Activated naive CD4-positive, alpha-beta T cell treated with anti-CD3 and anti-CD28 coated beads, Interleukin-2, amount 50 U/mL, for 72 hours (primary cell): ENCODE results near the gene ACP1. TPM values are rescaled to one million over a fixed set of nuclear protein-coding genes. Genes with fewer than 3 reads are reported as not detected.

Source experiments
- ATAC-seq, 2 donors: fragments of 150-1000 bp; cut with Tn5 transposase; 2 replicates each; pipeline ENCODE4 v1.10.0; 2021; ENCODE audit warnings: mild to moderate bottlenecking in 2 of 2, moderate library complexity in 2 of 2
- DNase-seq, 2 donors: peaks; one replicate each; pipeline ENCODE4 v3.0.0; 2021 to 2022; ENCODE audit warnings: low spot score in 2 of 2
- H3K27ac Mint-ChIP-seq, 2 donors: one replicate each; pipeline ENCODE4 v1.8.0; 2022; ENCODE audit warnings: mild to moderate bottlenecking in 2 of 2, mixed read lengths in 2 of 2
- H3K36me3 Mint-ChIP-seq, 2 donors: one replicate each; pipeline ENCODE4 v1.8.0; 2022; ENCODE audit warnings: mixed read lengths in 2 of 2
- H3K9me3 Mint-ChIP-seq, 2 donors: one replicate each; pipeline ENCODE4 v1.8.0; 2022; ENCODE audit warnings: mixed read lengths in 2 of 2
- total RNA-seq, 2 donors: library from RNA; stranded (reverse); gene quantifications; one replicate each; pipeline ENCODE4 v1.2.3, GENCODE V29; 2022

ACP1 gene
- total RNA-seq, 2 donors from 2014 or later, result 129 to 130 TPM

DNA sequence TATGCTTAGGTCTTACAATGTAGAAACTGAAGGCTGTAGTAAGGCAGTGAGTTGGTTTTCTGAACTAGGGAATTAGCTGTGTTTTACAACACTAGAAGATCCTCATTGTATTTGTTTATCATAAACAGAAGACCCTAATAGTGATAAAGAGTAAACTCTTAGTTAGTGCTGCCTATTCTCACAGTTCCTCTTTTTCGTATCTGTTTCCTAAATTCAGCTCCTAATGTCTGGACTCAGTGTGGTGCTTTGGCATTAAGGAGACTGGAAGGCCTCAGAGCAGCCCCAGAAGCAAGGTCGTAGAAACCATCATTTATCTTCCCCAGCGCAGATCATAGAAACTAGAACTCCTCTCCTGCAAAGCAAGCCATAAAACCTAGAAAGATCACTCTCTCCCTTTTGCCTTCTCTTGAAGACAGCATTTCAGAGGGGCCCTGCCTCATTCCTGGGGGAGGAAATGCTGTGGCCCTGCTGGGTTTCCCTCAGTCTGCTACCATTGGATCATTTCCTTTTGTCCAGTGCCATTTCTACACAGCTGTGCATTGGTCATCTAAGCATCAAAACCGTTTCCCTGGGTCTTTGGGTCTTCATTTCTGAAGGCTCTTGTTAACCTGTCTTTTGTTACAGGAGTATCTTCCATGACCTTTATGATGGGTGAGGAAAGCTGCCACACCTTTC, 4.7 kb downstream of the ACP1 start:
- DNase-seq (no peak), ATAC-seq (no peak)
- peaks cover 10 to 19% of the 10 kb centered on the region in 2 donors for H3K36me3 Mint-ChIP-seq
- H3K27ac Mint-ChIP-seq, result peak overlapping the region in 1 of 2 donors; percentile 22
- H3K9me3 Mint-ChIP-seq, result no peaks in the 10 kb centered on the region

DNA sequence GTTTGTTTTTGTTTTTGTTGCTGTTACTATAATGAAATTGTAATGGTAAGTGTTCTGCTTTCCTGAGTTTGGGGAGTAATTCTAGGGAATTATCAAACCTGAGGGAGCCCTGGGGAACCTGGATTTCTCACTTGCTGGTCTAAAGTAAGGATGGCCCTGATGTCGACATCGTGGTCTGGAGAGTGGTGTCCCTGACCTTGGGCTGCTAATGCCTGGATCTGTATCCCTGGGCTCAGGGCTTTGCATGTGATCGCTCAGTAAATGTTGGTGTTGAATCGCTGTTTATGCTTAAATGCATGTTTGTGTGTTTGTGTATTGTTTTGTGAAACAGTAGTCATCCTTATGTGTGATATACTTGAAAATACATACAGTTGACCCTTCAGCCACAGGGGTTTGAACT, 6.1 kb downstream of the ACP1 start:
- peak overlapping the region; percentile 39 to 60 for H3K27ac Mint-ChIP-seq
- peaks cover 10 to 19% of the 10 kb centered on the region in 2 donors for H3K36me3 Mint-ChIP-seq

GRCh38 chr2:271917-272316, 7.2 kb downstream of the ACP1 start:
- H3K27ac Mint-ChIP-seq, result no peak overlapping the region
- no peak for DNase-seq
- H3K9me3 Mint-ChIP-seq, result no peaks in the 10 kb centered on the region
- ATAC-seq, result no peak
- H3K36me3 Mint-ChIP-seq, result peaks cover 14 to 15% of the 10 kb centered on the region in 2 donors

More for the DNA sequence above, 6.1 kb downstream of the ACP1 start:
- ATAC-seq (no peak), DNase-seq (no peak)
- H3K9me3 Mint-ChIP-seq, result no peaks in the 10 kb centered on the region

- H3K36me3 Mint-ChIP-seq, result peaks cover 19 to 23% of the 10 kb centered on the region in 2 donors
- H3K9me3 Mint-ChIP-seq, result no peaks in the 10 kb centered on the region
- DNase-seq, result no peak
- no peak overlapping the region for H3K27ac Mint-ChIP-seq
- no peak for ATAC-seq
These were observed 8.6 kb downstream of the ACP1 start for GRCh38 chr2:273333-273732.

DNA sequence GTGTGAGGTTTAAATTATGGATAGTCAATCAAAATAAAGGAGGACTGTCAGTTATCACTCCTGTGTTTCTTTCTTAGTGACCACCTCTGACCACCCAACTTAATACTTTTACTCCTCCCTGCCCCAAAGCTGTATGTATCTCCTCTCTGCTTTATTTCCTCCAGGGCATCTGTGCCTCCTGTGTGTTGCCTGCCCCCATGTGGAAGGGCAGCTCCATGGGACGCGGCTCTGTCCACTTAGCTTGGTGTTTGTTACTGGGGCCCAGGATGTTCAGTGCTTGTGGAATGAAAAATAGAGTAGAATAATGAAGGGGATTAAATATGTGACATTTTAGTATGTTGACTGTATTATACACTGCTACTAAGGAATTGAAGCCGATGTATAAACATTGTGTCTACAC, 9.8 kb downstream of the ACP1 start:
- no peak for DNase-seq
- Mint-ChIP-seq H3K27ac (peak overlapping the region in 1 of 2 donors; percentile 37), H3K9me3 (no peaks in the 10 kb centered on the region), H3K36me3 (peaks cover 16 to 23% of the 10 kb centered on the region in 2 donors)
- ATAC-seq, result no peak

DNA sequence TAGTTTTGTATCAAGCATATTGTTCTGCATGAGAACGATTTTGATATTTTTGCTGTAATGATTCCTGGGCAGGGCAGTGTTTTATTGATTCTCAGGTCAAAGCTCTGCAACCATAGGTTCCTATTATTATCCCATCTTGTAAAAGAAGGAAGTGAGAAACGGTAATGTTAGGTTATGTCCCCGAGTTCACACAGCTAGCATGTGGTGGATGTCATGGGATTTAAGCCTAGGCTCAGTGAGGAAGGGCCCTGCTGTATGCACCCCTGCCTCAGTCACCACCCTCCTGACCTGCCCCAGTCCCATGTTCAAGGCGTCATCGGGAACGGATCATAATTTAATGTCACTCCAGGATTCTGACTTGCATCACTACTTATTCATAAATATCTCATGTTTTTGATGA, 10.7 kb downstream of the ACP1 start:
- H3K9me3 Mint-ChIP-seq, result no peaks in the 10 kb centered on the region
- DNase-seq (no peak), ATAC-seq (no peak)
- peaks cover 13 to 17% of the 10 kb centered on the region in 2 donors for H3K36me3 Mint-ChIP-seq
- no peak overlapping the region for H3K27ac Mint-ChIP-seq

GRCh38 chr2:278312-278926, 13.7 kb downstream of the ACP1 start:
- ATAC-seq (no peak), DNase-seq (no peak)
- Mint-ChIP-seq H3K9me3 (no peaks in the 10 kb centered on the region), H3K27ac (peak overlapping the region in 1 of 2 donors; percentile 67), H3K36me3 (peaks cover 7 to 13% of the 10 kb centered on the region in 2 donors)

DNA sequence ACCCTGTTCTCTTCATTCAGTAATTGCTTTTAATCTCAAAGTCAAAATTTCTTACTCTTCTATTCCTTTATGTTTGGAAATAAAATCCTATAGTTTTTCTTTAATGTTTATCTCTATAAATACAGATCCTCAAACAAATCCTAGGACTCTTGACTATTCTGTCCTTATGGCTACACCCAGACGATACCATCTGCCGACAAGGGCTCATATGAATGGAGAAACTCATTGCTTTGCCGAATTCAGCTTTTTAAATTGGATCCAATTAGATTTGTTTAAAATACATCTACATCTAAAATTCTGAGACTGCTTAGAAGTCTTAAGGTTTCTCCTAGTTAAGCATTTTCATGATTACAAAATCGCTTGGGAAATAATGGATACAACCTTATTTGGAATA, 14.2 kb downstream of the ACP1 start:
- no peak for DNase-seq
- Mint-ChIP-seq H3K9me3 (no peaks in the 10 kb centered on the region), H3K27ac (no peak overlapping the region), H3K36me3 (peaks cover 7 to 13% of the 10 kb centered on the region in 2 donors)
- no peak for ATAC-seq

GRCh38 chr2:279366-279765, 14.6 kb downstream of the ACP1 start:
- Mint-ChIP-seq H3K36me3 (peaks cover 7 to 13% of the 10 kb centered on the region in 2 donors), H3K27ac (no peak overlapping the region), H3K9me3 (no peaks in the 10 kb centered on the region)
- ATAC-seq, result no peak
- no peak for DNase-seq

DNA sequence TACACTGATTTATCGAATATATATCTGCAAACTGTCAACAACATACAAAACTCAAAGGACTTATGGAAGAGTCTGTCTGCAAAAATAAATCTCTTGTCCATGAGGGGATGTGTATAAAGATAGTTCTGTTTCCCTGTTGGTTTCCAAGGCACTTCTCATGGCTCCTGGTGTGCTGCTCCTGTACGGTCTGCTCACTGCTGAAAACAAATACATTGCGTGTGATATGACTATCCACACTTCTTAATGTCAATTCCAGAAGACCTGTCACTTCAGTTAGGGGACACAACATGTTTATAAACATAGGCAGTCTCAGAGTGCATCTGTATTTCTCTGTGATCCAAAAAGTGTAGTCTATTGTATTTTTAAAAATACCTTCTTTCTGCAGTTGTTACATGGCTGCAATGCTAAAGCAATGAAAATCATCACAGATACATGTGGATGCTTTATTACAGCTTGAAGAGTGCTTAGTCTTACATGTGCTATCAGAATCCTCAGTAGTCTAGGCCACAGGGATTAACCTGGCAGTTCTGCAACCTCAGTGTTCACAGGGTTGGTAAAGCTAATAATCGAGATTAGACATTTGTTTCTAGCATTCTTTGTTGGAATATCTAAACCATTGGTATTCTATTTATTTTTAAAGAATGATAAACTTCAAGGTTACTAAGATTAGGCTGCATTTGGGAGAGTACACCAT, 15.4 kb downstream of the ACP1 start:
- H3K9me3 Mint-ChIP-seq, result no peaks in the 10 kb centered on the region

GRCh38 chr2:280650-281110, 15.9 kb downstream of the ACP1 start:
- Mint-ChIP-seq H3K9me3 (no peaks in the 10 kb centered on the region), H3K27ac (no peak overlapping the region), H3K36me3 (peaks cover 7 to 16% of the 10 kb centered on the region in 2 donors)
- no peak for DNase-seq
- ATAC-seq, result no peak

More for the DNA sequence above, 15.4 kb downstream of the ACP1 start:
- H3K36me3 Mint-ChIP-seq, result peaks cover 7 to 13% of the 10 kb centered on the region in 2 donors
- no peak for DNase-seq
- no peak for ATAC-seq
- no peak overlapping the region for H3K27ac Mint-ChIP-seq

- ATAC-seq, result no peak
- DNase-seq, result no peak
- H3K9me3 Mint-ChIP-seq, result no peaks in the 10 kb centered on the region
- H3K36me3 Mint-ChIP-seq, result peaks cover 7 to 18% of the 10 kb centered on the region in 2 donors
- no peak overlapping the region for H3K27ac Mint-ChIP-seq
These were observed 16.6 kb downstream of the ACP1 start for GRCh38 chr2:281381-281780.

GRCh38 chr2:282371-283263, 17.9 kb downstream of the ACP1 start:
- Mint-ChIP-seq H3K36me3 (peaks cover under 1 to 9% of the 10 kb centered on the region in 2 donors), H3K27ac (no peak overlapping the region), H3K9me3 (no peaks in the 10 kb centered on the region)
- no peak for ATAC-seq
- DNase-seq, result no peak

DNA sequence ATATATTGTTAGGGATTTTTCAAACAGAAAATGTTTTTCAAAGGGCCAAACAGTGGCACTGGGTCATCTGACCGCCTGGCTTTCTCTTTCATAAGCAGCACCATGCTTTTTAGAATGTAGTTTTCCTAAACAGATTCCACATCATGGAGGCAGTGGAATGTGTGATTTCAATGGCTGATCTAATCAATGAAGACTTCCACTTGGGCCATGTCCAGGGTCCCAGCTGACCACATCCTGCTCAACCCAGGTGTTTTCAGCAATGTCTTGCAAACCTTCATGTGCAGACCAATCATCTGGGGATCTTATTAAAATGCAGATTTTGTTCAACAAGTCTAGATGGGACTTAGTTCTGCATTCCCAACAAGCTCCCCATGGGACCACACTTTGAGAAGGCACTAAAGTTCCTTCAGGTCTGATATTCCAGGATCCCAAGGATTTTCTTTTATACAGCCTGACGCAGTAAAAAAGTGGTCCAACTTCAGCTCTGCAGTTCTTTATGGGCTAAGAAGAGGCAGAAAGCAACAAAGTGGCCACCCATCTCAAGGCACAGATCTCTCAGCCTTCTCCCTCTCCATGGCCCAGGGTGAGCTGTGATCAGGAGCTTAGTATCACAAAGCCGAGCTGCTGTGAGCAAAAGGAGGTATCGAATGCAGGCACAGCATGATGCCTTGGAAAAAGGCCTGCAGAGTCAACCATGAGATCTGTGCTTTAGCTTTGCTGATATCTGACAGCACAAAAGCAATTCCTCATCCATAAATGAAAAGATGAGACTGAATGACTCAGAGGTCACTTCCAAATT, 19.4 kb downstream of the ACP1 start:
- DNase-seq (no peak), ATAC-seq (no peak)
- no peaks in the 10 kb centered on the region for H3K9me3 Mint-ChIP-seq
- no peak overlapping the region for H3K27ac Mint-ChIP-seq
- H3K36me3 Mint-ChIP-seq, result peaks cover 0 to 9% of the 10 kb centered on the region in 2 donors

- no peak for ATAC-seq
- no peaks in the 10 kb centered on the region for H3K9me3 Mint-ChIP-seq
- peaks cover 0 to 9% of the 10 kb centered on the region in 2 donors for H3K36me3 Mint-ChIP-seq
- no peak overlapping the region for H3K27ac Mint-ChIP-seq
- no peak for DNase-seq
These were observed 20.2 kb downstream of the ACP1 start for GRCh38 chr2:284896-285492.
